CD4-positive, alpha-beta T cell treated with Interleukin-2 at 100 ng/mL for 4 hours (primary cell): Measurements from ENCODE around the gene MAPK14.
"Not testable (repeated sequence)": the region's sequence is repeated elsewhere in the genome, so short reads cannot be mapped to it uniquely, and the experiment has no call there.

Experiments
- DNase-seq: peaks from one replicate; pipeline ENCODE4 v3.0.0-alpha.2; 2020; ENCODE audit warnings: low spot score

MAPK14 gene

GRCh38 chr6:36123270-36124139 is 95.9 kb downstream of the MAPK14 start:
- DNase-seq, result peak; percentile 94

GRCh38 chr6:36124346-36124745 is 96.7 kb downstream of the MAPK14 start:
- not testable (repeated sequence) for DNase-seq

DNA sequence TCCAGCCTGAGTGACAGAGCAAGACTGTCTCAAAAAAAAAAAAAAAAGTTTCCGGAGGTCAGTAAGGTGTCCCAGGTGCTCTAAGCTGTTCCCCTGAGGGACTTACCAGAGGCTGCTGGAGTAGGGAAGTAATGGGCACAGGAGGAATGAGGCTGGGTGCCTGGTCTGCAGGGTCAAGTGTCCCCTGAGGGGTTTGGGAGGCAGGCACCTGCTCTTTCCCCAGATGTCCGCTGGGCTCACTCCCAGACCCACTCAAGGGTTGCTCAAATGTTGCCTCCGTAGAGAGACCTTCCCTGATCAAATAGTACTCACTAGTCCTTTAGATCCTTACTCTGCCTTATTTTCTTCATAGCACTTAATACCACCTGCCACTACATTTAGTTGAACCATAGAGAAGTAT is 97.3 kb downstream of the MAPK14 start:
- no peak for DNase-seq

- no peak for DNase-seq
Measured at GRCh38 chr6:36125575-36125974, 98.0 kb downstream of the MAPK14 start.

DNA sequence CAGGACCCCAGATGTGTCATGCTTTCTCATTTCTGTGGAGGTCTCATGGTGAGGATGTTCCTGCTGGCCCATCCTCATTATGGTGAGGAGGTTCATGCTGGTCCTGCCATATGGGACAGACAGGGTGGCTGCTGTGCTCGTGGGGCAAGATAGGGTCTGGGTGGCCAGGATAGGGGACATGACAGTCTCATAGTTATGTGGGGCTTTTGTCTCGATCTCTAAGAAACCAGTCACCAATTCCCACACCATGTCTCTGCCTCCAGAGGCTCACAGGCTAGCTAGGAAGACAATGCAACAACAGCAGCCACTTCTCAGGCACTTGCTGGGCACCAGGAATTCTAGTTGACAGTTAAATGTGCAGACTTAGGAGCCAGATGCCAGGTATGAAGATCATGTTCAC is 98.5 kb downstream of the MAPK14 start:
- DNase-seq, result no peak

- DNase-seq, result no peak
Measured at GRCh38 chr6:36126553-36127458, 99.2 kb downstream of the MAPK14 start.

DNA sequence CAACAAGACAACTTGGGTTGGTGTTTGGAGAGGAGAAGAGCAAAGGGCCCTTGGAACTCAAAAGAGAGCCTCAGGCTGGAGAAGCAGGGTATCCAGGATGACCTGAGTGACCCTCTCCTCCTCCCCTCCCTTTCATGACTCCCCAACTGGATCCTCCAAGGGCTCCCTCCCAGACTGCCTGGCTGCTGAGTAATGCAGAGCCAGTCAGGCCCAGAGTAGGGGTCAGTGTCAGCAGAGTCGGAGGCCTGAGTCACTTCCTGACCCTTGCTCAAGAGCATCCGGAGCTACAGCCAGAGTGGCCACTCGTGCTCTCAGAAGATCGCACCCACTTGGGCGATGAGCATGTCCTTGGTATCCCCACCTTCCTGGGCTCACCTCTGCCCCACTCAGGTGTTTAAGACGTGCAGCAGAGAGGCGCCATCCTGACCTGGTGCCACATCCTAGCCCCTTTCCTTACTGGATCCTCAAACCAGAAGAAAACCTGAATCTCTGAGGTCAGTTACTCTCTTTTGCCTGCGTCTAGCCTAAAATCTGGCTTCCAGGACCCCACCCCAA is 99.9 kb downstream of the MAPK14 start:
- DNase-seq, result no peak

DNA sequence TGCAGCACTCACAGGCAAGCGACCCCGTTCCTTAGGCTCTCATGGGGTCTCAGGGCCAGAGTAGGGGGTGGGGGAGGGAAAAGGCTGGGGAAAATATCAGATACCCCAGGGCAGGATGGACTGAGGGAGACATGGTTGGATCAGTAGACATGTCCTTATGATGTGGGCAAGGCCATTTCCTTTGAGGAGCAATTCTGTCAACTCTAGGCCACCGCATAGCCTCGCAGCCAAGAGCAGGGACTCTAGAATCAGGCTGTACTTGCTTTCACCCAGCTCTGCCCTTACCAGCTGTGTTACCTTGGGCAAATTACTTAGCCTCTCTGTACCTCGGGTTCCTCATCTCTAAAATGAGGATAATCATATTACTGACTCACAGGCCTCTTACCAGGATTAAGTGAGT is 100.5 kb downstream of the MAPK14 start:
- DNase-seq, result no peak

DNA sequence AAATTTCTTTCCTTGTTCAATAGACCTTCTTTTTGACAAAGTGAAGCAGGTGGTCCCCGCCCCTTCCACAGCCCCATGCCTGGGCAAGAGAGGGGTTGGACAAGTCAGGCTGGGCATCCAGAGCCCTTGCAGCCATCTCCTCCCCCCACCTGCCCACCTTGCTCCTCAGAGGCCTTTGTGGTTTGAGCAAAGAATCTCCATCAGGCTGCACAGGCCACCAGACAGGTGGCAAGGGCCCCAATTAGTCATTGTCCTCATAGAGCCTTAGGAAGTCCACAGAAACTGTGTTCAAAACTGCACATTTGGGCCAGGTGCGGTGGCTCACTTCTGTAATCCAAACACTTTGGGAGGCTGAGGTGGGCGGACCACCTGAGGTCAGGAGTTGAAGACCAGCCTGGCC is 101.2 kb downstream of the MAPK14 start:
- no peak for DNase-seq

GRCh38 chr6:36129334-36129733 is 101.7 kb downstream of the MAPK14 start:
- not testable (repeated sequence) for DNase-seq

- DNase-seq, result no peak
Measured at GRCh38 chr6:36129941-36130666, 102.5 kb downstream of the MAPK14 start, which contains the start of gene MAPK13. Gene MAPK13 (plus strand): TSS chr6:36130513. CDS start chr6:36130583, 70 bp downstream.

- peak; percentile 42 for DNase-seq
Measured at GRCh38 chr6:36130667-36131510, 103.3 kb downstream of the MAPK14 start.

DNA sequence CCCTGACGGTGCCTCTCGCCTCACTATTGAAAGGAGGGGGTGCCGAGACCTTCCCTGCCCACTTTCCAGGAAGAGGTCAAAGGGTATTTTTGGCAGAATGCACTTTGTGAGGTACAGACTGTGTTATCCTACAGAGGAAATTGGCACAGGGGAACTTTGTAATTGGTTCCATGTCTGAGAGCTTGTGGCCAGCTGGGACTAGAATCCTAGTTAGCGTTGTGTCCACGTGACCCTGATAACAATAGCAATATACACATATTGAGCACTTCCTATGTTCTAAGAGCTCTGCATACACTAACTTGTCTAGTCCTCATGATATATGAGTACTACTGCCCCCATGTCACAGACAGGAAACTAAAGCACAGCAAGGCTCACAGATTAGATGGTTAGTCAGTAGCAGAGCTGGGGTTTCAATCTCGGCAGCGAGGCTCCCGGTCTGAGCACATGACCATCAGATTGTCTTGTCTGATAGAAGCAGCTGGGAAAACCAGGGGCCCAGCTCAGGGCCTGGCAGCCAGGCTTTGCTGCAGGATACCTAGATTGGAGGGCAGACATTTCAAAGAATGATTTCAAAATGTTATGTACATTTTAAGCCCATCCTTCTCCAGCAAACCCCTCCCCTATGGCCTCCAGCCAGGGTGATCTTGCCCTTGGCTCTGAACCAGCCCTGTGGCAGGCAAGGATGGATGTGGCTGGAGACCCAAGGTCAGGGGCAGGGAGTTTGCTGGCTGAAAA is 104.1 kb downstream of the MAPK14 start:
- peak; percentile 71 for DNase-seq

DNA sequence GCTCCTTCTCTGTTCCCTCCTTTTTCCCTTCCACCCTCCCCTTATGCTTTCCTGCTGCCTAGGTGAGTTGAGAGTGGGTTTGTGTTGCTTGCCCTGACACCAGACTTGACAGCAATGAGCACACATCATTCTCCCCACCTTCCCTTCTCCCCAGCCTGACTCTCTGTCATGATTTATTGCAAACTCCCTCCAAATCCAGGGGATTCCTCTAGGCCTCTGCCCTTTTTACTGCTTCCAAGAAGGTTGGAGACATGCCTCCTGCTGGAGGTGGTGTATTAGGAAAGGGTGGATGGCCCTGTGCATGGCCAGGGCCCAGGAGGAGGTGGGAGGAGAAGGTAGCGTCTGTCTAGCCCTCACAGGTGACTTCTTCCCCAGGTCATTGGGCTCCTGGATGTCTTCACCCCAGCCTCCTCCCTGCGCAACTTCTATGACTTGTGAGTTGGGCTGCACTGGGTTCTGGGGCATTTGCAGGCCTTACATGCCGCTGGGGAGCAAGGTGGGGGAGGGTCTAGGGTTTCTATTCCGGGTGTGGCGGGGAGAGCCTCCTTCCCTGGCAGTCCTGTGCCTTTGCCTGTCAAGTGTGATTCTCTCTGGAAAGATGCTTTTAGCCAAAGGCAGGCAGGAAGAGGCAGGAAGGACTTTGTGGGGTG is 104.8 kb downstream of the MAPK14 start:
- no peak for DNase-seq

GRCh38 chr6:36133148-36133547 is 105.5 kb downstream of the MAPK14 start:
- DNase-seq, result no peak

GRCh38 chr6:36133912-36134311 is 106.3 kb downstream of the MAPK14 start:
- DNase-seq, result no peak

DNA sequence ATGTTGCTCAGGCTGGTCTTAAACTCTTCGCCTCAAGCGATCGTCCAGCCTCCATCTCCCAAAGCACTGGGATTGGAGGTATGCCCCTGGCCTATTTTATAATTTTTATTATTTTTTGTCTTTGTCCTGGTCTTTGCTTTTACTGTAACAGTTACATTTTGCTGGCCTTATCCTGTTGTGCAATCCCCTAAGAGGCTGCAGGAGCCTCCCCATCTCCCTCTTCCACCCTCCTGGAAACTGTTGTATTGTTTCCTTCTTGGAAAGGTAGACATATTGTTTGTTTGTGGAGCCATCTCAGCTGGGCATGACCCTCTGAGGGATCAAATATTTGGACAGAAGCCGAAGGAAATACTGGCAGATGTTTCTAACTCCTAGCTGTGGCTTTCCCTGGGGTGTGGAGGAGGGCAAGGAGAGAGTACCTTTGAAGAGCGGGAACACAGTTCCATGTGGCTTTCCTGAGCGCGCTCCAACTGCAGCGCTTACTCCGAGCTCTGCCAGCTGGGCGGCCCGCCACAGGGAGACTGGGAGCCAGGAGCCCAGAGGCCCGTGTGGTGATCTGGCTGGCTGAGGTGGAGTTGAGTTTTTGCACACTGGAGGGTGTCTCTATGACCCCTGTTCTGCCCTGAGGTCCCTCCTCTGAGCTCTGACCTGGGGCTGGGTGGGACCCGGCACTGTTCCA is 107.6 kb downstream of the MAPK14 start:
- no peak for DNase-seq

- no peak for DNase-seq
Measured at GRCh38 chr6:36136034-36136433, 108.4 kb downstream of the MAPK14 start.

DNA sequence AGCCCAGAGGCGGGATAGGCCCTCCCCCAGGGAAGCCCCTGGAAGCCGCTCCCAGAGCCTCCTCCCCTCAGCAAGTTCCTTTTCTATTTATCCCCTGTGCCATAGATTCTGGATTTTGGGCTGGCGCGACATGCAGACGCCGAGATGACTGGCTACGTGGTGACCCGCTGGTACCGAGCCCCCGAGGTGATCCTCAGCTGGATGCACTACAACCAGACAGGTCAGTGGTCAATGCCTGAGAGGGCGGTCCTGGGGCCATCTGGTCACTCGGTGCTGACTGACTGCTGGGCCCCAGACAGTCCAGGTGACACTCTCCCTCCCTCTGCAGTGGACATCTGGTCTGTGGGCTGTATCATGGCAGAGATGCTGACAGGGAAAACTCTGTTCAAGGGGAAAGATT is 108.9 kb downstream of the MAPK14 start:
- DNase-seq, result no peak
